BE2C (cell line): ENCODE results near the gene ANK3.
A peak's percentile ranks its signal among the peaks of the same experiment; 100 is the strongest.

Source experiments
- DNase-seq: peaks from one replicate; pipeline ENCODE4 v3.0.0-alpha.2; 2020
- H3K27me3 ChIP-seq: fragments of 250-450 bp; sonication (Bioruptor Pico); 2 replicates; pipeline ENCODE4 v1.5.1; 2020; ENCODE audit warnings: mild to moderate bottlenecking
- H3K36me3 ChIP-seq: fragments of 250-450 bp; sonication (Bioruptor Pico); 2 replicates; pipeline ENCODE4 v1.5.1; 2020; ENCODE audit warnings: mild to moderate bottlenecking
- H3K4me1 ChIP-seq: fragments of 250-450 bp; sonication (Bioruptor Pico); 2 replicates; pipeline ENCODE4 v1.5.1; 2020
- H3K4me3 ChIP-seq: 2 replicates; pipeline ENCODE4 v1.5.1; 2011; ENCODE audit warnings: low read depth, low read length
- H3K9me3 ChIP-seq: fragments of 250-450 bp; sonication (Bioruptor Pico); 2 replicates; pipeline ENCODE4 v1.5.1; 2020
- CTCF ChIP-seq: IDR thresholded peaks from 2 replicates; pipeline ENCODE4 v1.5.1; 2012; ENCODE audit warnings: mild to moderate bottlenecking, low read depth, low read length

Gene ANK3

GRCh38 chr10:60200012-60200681, 189.5 kb downstream of the ANK3 start:
- Histone ChIP-seq H3K9me3 (no peaks in the 10 kb centered on the region), H3K4me3 (no peak overlapping the region), H3K36me3 (no peaks in the 10 kb centered on the region), H3K4me1 (no peaks in the 10 kb centered on the region), H3K27me3 (no peaks in the 10 kb centered on the region)
- DNase-seq, result no peak
- TF ChIP-seq CTCF, result no peak

- no peaks in the 10 kb centered on the region for H3K27me3 ChIP-seq
- no peak overlapping the region for H3K4me3 ChIP-seq
- H3K36me3 ChIP-seq, result no peaks in the 10 kb centered on the region
- H3K9me3 ChIP-seq, result no peaks in the 10 kb centered on the region
- H3K4me1 ChIP-seq, result no peaks in the 10 kb centered on the region
- DNase-seq, result no peak
- no peak for TF ChIP-seq CTCF
Measured at GRCh38 chr10:60197206-60197605, 192.5 kb downstream of the ANK3 start.

GRCh38 chr10:60194421-60194820, 195.3 kb downstream of the ANK3 start:
- no peak for TF ChIP-seq CTCF

GRCh38 chr10:60192946-60193345, 196.7 kb downstream of the ANK3 start:
- Histone ChIP-seq H3K36me3 (no peaks in the 10 kb centered on the region), H3K4me3 (no peak overlapping the region), H3K4me1 (no peaks in the 10 kb centered on the region), H3K9me3 (no peaks in the 10 kb centered on the region), H3K27me3 (no peaks in the 10 kb centered on the region)
- TF ChIP-seq CTCF, result no peak
- peak; percentile 25 for DNase-seq

More at GRCh38 chr10:60194421-60194820, 195.3 kb downstream of the ANK3 start:
- no peak overlapping the region for H3K4me3 ChIP-seq
- no peaks in the 10 kb centered on the region for H3K36me3 ChIP-seq
- no peaks in the 10 kb centered on the region for H3K27me3 ChIP-seq
- H3K9me3 ChIP-seq, result no peaks in the 10 kb centered on the region
- no peak for DNase-seq
- H3K4me1 ChIP-seq, result no peaks in the 10 kb centered on the region

GRCh38 chr10:60189861-60190475, 199.7 kb downstream of the ANK3 start:
- no peak for DNase-seq
- Histone ChIP-seq H3K4me1 (no peaks in the 10 kb centered on the region), H3K4me3 (no peak overlapping the region), H3K9me3 (no peaks in the 10 kb centered on the region), H3K27me3 (no peaks in the 10 kb centered on the region), H3K36me3 (no peaks in the 10 kb centered on the region)
- TF ChIP-seq CTCF, result no peak

- Histone ChIP-seq H3K9me3 (no peaks in the 10 kb centered on the region), H3K4me3 (no peak overlapping the region), H3K4me1 (no peaks in the 10 kb centered on the region), H3K36me3 (no peaks in the 10 kb centered on the region), H3K27me3 (no peaks in the 10 kb centered on the region)
- TF ChIP-seq CTCF, result no peak
- no peak for DNase-seq
Measured at GRCh38 chr10:60188548-60188947, 201.1 kb downstream of the ANK3 start.
